Measurements from ENCODE around the gene SLC6A9. TPM values are rescaled to one million over a fixed set of nuclear protein-coding genes. Genes with fewer than 3 reads are reported as not detected.

The SLC6A9 gene
- total RNA-seq, 1 donor from 2014 or later, result 4.7 TPM

DNA sequence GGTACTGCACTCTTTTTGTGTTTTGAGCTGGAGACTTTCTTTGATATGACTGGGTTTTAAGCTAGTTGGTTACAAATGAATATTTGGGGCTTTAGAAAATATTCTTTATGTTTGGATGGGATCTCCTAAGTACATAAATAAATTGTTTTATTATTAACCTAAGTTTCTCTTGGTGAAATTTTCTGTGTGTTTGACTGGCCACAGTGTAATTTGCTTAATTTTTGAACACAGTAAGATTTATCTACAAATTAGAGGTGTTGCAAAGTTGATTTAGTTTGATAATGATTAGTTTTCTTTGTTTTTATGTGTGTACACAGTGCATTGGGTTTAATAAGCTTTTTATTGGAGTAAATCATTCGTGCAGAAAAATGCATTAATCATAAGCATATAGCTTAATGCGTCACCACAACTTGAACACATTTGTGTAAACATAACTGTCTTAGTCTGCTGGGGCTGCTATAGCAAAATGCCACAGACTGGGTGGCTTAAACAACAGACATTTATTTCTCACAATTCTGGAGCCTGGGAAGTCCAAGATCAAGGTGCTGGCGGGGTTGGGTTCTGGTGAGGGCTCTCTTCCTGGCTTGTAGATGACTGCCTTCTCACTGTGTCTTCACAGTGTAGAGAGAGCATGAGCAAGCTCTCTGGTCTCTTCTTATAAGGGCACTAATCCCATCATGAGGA, 17.4 kb upstream of the SLC6A9 start:
- no peak for DNase-seq (ENCODE audit: low spot score in 2 of 2)
- intact Hi-C loops (cut with DNase I), result no loop called here
- Histone ChIP-seq H3K4me3 (peak overlapping the region in 1 of 2 donors; percentile 47), H3K36me3 (no peaks in the 10 kb centered on the region), H3K27me3 (no peaks in the 10 kb centered on the region), H3K4me1 (peaks cover 0 to 23% of the 10 kb centered on the region in 2 donors), H3K9me3 (no peaks in the 10 kb centered on the region), H3K27ac (peak overlapping the region; percentile 78 to 85)
- TF ChIP-seq, protein P1, sequence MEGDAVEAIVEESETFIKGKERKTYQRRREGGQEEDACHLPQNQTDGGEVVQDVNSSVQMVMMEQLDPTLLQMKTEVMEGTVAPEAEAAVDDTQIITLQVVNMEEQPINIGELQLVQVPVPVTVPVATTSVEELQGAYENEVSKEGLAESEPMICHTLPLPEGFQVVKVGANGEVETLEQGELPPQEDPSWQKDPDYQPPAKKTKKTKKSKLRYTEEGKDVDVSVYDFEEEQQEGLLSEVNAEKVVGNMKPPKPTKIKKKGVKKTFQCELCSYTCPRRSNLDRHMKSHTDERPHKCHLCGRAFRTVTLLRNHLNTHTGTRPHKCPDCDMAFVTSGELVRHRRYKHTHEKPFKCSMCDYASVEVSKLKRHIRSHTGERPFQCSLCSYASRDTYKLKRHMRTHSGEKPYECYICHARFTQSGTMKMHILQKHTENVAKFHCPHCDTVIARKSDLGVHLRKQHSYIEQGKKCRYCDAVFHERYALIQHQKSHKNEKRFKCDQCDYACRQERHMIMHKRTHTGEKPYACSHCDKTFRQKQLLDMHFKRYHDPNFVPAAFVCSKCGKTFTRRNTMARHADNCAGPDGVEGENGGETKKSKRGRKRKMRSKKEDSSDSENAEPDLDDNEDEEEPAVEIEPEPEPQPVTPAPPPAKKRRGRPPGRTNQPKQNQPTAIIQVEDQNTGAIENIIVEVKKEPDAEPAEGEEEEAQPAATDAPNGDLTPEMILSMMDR (IDR thresholded peaks at IDR 0.05), result no peak

- DNase-seq (ENCODE audit: low spot score in 2 of 2), result no peak
- intact Hi-C loops (cut with DNase I), result loop anchor here (1.0 kb wide), 1 partner anchor 42 kb away; no protein-coding TSS in a partner anchor
- H3K4me3 ChIP-seq, result peak overlapping the region in 1 of 2 donors; percentile 47
- H3K27me3 ChIP-seq, result no peaks in the 10 kb centered on the region
- peaks cover 0 to 23% of the 10 kb centered on the region in 2 donors for H3K4me1 ChIP-seq
- H3K27ac ChIP-seq, result peak overlapping the region; percentile 78 to 85
- H3K36me3 ChIP-seq, result no peaks in the 10 kb centered on the region
- TF ChIP-seq, protein P1 (IDR thresholded peaks at IDR 0.05), result no peak
- no peaks in the 10 kb centered on the region for H3K9me3 ChIP-seq
Observed at GRCh38 chr1:44047131-44047530, 15.9 kb upstream of the SLC6A9 start.

- Histone ChIP-seq H3K9me3 (no peaks in the 10 kb centered on the region), H3K4me3 (no peak overlapping the region), H3K27me3 (no peaks in the 10 kb centered on the region), H3K36me3 (no peaks in the 10 kb centered on the region), H3K27ac (no peak overlapping the region), H3K4me1 (peaks cover 0 to 20% of the 10 kb centered on the region in 2 donors)
- DNase-seq (ENCODE audit: low spot score in 2 of 2), result no peak
- intact Hi-C loops (cut with DNase I), result no loop called here
- TF ChIP-seq, protein P1 (IDR thresholded peaks at IDR 0.05), result no peak
Observed at GRCh38 chr1:44045064-44045463, 13.8 kb upstream of the SLC6A9 start.

DNA sequence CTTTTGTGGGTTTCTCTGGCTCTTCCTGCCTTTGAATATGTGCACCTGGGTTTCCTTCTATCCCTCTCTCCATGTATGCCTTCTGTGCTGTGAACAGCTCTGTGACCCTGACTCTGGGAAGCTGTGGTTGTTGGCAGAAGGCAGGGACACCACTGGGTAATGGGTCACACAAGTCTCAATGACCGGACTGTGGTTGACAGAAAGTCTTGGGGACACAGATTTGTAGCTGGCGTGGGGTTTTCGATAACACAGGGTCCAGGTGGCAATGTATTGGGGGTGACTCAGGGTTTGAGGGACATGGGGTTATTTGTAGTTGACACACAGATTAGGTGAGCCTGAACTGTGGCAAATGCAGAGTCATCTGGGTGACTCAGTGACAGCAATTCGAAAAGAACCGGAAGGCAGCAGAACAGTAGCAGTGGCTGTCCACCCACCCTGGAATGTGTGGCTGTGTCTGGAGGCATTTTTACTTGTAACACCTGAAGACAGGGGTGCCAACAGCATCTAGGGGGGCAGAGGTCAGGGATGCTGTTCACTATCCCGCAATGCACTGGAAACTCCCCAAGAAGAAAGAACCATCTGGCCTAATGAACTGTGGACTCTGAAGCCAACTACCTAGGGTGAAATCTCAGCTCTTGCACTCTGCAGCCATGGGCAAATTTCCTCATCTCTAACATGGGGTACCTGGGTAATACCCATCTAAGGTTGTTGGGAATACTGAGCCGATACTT, 13.0 kb upstream of the SLC6A9 start:
- Histone ChIP-seq H3K27ac (no peak overlapping the region), H3K4me3 (no peak overlapping the region), H3K36me3 (no peaks in the 10 kb centered on the region), H3K9me3 (no peaks in the 10 kb centered on the region), H3K27me3 (no peaks in the 10 kb centered on the region), H3K4me1 (peaks cover 0 to 12% of the 10 kb centered on the region in 2 donors)
- DNase-seq (ENCODE audit: low spot score in 2 of 2), result no peak
- TF ChIP-seq, protein P1 (IDR thresholded peaks at IDR 0.05), result no peak
- intact Hi-C loops (cut with DNase I), result no loop called here

DNA sequence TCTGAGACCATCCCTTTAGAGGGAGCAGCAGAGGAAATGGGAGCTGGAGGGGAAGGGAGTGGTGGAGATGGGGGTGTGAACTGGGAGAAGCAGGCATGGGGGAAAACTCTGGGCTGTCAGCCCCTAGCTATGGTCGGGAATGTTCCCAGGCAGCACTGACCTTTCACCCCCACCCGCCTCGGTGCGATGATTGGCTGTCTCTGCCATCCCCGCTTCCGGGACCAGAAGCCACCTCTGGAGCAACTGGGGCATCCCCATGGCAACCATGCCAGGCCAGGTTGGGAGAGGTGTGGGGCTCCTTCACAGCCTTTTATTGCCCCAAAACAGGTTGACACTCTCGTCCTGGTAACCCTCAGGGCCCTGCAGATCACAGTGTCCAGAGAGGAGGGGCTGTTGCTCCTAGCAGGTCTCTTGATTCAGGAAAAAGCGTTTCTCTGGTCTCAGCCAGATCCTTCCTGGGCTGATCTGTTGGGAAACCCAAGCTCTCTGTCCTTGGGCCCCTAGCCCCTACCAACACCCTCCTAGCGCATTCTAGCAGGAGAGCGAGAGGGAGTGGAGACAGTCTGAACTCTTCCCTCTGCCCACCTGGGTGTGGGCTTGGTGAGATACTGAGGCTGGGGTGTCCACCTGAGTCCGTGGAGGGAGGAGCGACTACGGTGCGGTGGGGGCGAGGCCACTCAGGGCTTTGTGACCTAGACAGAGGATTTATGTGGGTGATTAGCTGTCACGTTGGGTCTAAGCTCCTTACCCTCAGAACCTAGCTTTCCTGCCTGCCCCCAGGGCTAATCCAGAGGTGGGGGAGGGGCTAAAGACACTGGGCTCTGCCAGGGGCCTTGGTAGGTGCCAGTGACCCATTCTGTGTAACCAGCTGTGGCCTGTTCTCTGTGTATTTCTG, 12.2 kb upstream of the SLC6A9 start:
- Histone ChIP-seq H3K9me3 (no peaks in the 10 kb centered on the region), H3K27ac (no peak overlapping the region), H3K27me3 (no peaks in the 10 kb centered on the region), H3K4me3 (no peak overlapping the region), H3K36me3 (no peaks in the 10 kb centered on the region), H3K4me1 (peaks cover 0 to 9% of the 10 kb centered on the region in 2 donors)
- TF ChIP-seq, protein P1 (IDR thresholded peaks at IDR 0.05), result no peak
- intact Hi-C loops (cut with DNase I), result no loop called here
- DNase-seq (ENCODE audit: low spot score in 2 of 2), result no peak
